HG02870 (cell line): ENCODE measurements around the gene CUL2.
"Not testable (repeated sequence)": the region's sequence is repeated elsewhere in the genome, so short reads cannot be mapped to it uniquely, and the experiment has no call there.

Experiments used
- ATAC-seq: cut with Tn5 transposase; IDR thresholded peaks from one replicate; pipeline ENCODE4 v1.9.1; 2021; ENCODE audit warnings: mild to moderate bottlenecking, moderate library complexity; ENCODE audit not compliant: unreplicated experiment

The CUL2 gene

DNA sequence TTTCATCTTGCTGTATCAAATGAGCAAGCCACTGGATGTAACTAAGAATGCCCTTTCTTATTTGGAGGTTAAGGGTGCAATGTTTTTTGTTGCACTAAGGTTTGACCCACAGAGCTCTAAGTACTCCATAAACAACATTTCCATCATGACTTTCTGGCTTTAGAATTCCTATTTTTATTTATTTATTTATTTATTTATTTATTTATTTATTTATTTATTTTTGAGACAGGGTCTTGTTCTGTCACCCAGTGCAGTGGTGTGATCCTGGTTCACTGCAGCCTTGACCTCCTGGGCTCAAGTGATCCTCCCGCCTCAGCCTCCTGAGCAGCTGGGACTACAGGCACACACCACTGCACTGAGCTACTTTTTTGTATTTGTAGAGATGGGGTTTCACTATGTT lies 9.9 kb downstream of the CUL2 start:
- not testable (repeated sequence) for ATAC-seq

DNA sequence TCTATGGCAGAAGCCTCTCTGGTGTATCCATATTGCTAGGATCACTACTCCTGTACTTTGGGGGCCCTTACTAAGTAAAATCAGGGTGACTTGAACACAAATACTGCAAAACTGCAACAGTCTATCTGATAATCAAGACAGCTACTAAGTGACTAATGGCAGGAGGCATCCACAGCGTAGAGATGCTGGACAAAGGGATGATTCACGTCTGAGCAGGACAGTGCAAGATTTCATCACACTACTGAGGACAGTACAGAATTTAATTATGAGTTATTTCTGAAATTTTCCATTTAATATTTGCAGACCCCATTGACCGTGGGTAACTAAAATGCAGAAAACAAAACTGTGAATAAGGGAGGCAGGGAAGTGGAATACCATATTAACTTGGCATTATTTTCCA lies 10.4 kb downstream of the CUL2 start:
- no peak for ATAC-seq

DNA sequence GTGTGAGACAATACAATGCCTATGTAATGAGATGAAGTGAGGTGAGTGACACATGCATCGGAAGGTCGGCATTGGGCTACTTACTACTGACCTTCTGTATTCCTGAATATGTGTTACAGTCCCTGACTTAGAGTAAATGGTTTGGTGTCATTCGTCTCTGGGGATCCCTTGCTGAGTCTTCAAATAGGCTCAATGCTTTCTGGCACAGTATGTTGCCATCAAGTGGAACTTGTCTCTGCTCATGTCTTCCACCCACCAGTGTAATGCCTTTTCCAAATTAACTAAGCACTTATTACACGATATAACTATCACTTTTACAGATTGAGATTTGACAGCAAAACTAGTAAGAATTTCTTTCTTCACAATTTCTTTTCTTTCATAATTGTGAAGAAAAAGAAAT lies 10.9 kb downstream of the CUL2 start:
- ATAC-seq, result no peak

DNA sequence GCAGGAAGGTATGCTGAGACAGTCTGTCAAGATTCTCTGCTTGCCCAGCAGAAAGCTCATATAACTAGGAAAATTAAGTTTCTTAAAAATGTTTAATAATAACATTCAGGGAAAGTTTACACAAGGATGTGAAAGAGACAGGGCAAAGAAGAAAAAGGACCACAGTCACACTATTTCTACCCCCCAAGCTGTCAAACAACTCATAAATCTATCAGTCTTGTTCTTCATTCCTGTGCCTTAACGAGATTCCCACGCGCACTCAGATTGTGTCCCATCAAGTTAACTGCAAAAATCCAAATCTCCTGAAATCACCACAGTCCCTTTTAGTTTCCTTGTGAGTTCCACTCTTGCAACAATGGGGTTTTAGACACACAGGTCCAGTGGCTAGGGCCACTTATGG lies 14.9 kb downstream of the CUL2 start:
- no peak for ATAC-seq

DNA sequence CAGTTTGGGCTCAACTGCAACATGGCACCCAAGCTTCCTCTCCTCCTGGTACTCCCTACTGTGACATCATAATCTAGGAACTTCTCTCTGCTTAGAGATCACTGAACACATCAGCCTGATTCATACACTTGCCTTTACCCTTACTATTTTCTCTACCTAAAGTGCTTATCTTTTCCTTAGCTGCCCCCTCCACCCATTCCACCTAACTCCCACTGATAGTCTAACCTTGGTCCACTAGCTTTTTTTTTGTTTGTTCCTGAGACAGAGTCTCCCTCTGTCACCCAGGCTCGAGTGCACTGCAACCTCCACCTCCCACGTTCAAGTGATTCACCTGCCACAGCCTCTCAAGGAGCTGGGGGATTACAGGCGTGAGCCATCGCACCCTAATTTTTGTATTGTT lies 15.9 kb downstream of the CUL2 start:
- ATAC-seq, result no peak

DNA sequence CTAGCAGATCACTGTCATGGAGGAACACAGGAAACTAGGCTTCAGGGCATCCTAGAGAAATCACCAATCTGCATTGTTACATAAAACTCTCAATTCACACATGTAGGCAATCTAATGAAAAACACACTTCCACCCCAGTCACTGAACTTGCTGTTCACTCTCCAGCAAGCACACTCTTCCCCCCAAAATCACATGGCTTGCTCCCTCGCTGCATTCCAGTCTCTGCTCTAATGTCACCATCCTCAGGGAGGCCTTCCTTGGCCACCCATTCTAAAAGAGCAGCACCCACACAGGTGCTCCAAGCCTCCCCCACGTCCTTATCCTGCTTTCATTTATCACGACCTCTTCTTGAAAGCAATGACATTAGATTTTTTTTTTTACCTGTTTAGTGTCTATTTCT lies 19.6 kb downstream of the CUL2 start:
- no peak for ATAC-seq

DNA sequence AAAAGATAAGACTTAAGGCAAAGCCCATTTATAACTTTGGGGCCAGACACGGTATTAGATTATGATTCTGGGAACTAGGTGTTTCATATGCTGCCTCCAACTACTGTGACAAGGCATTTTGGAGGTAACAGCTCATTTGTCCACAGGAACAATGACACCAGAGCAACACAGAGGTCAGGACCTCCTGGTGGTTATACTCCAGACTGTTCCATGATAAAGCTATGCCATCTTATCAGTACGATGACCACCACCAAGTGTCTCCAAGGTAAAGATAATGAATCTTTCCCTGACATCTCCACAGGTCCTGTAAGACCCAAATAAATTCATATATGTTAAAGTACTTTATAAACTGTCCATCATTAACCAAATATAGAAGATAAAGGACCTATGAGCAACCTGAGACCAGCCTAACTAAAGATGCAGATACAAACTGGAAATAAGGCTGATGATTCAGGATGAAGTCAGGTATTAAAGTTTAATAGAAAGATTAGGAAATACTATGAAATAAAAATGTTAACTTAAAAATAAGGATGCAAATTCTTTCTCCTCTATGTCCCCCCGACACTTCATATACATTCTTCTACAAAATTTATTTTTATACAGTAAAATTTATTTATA lies 26.2 kb downstream of the CUL2 start:
- ATAC-seq, result no peak

DNA sequence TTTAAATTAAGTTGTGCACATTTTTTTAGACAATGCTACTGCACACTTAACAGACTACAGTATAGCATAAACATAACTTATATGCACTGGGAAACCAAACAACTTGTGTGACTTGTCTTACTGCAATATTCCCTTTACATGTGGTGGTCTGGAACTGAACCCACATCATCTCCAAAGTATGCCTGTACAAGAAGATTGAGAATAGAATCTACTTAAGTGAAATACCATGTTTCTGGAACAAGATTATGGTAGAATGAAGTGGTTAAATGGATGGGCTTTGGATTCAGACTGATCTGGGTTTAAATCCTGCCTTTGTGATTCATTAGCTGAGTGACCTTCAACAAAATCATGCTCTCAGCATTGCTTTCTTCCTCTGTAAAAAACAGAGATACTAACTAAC lies 30.7 kb downstream of the CUL2 start:
- no peak for ATAC-seq

DNA sequence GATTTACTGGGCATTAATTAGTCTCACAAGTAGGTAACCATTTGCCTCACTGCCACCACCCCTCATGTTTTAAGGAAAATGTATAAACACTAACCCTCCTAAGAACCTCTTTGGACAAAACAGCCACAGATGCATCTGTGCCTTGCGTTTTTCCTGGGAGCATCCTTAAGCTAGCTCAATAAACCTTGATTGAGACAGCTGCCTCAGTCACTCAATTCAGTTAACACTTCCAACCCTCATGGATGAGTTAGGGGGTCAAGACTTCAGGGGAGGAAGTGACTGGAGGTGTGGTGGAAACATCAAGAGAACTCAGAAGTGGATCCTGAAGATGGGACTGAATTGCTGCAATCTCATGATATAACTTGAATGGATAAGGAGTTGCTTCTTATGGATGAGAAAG lies 31.5 kb downstream of the CUL2 start:
- ATAC-seq, result no peak

DNA sequence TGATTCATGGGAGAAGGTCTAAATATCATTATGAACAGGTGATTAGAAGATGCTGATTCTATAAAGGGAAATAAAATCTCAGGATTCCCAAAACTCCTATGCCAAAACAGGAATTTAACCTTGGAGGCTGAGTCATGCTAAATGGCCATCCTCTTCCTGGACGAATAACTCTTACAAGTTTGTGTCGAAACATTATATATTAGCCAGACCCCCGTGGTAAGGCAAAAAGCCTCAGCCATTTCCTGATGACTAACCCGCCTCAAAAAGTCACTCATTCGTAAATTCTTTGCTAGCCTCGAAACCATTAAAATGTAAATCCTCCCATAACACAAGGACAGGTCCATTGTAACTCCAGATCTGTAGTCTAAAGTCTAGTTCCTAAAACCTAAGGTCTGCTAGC lies 32.0 kb downstream of the CUL2 start:
- no peak for ATAC-seq

DNA sequence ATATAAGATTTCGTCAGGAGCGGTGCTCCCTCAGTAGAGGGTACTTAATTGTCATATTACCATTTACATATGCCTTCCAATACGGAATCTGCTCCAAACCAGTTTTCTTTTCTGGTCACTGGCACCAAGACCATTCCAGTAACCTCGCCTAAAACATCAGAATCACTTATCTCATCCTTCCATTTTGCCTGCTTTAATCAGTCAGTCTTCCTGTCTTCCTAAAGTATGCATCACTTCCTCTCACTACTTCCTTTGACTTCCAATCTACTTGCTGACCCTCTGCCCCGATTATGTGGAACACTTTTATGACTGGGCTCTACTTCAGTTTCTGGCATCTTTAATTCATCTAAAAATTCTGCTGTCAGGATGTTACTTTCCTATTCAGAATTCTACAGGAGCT lies 33.5 kb downstream of the CUL2 start:
- no peak for ATAC-seq

DNA sequence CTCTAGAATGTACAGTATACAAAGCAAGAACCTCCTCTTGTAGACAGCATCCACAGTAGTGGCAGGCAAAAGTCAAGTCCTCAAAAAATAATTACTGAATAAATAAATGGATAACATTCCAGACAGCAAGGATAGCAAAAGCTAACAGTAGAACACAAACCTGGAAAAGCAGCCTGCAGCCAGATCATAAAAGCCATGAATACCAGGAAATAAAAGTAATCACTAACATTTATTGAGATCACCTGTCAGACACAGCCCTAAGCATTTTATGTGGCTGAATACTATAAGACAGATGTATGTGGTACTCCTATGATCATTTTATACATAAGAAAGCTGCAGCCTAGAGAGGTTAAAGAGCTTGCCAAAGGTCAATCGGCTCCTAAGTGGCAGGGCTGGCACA lies 34.0 kb downstream of the CUL2 start:
- ATAC-seq, result no peak

DNA sequence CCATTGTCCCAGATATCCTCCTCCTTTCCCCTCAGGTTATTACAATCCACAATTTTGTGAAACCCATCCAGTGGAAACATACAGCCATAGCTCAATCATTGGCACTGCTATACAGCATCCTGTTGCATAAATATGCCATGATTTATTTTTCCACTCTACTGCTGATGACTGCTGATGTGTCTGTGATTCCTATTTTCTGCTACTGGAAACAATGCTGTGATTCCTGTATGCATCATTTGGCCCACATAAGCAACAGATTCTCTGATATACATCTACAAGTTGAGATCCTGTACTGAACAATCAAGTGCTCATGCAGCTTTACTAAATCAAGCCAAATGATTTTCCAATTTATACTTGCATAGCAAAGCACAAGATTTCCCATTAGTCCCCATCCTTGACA lies 39.6 kb downstream of the CUL2 start:
- ATAC-seq, result no peak

DNA sequence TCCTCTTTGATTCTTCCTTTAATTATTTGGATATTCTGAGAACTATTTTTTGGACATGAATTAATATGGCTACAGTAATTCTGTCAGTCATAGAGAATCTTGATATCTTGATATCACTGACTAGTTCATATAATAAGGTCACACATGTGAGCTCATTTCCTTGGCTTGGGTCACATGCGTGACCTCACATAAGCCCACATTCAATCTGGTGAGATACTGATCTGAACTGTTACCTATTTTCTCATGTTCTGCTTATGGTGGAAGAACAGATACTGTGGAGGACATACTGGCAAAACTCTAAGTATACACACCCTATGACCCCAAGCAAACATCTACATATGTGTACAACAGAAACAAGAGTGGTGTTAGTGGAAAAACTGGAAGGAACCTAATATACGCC lies 44.1 kb downstream of the CUL2 start:
- no peak for ATAC-seq

DNA sequence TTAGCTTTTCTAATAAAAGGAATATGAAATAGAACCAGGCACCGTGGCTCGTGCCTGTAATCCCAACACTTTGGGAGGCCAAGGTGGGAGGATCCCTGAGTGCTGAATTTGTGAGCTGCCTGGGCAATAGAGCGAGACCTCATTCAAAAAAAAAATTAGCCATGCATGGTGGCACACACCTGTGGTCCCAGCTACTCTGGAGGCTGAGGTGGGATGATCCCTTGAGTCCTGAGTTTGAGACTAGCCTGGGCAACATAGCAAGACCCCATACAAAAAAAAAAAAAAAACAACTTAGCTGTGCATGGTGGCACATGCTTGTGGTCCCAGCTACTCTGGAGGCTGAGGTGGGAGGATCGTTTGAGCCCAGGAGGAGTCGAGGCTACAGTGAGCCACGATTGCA lies 44.9 kb downstream of the CUL2 start:
- ATAC-seq, result not testable (repeated sequence)

DNA sequence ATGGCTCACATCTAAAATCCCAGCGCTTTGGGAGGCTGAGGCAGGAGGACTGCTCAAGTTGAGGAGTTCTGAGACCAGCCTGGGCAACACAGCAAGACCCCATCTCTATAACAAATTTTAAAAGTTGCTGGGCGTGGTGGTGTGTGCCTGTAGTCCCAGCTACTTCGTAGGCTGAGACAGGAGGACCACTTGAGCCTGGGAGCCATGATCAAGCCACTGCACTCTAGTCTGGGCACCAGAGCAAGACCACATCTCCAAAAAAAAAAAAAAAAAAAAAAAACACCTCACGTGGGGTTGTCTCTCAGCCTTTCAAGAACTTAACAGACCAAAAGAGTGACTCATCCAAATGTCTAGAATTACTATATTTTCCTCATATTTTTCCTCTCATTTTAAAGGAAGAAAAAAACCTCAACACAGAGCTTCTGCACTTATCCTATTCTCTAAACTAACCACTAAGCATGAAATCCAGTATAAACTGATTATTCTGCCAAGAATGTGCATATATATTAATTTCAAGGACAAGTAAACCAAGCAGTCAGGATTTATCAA lies 46.3 kb downstream of the CUL2 start:
- no peak for ATAC-seq

DNA sequence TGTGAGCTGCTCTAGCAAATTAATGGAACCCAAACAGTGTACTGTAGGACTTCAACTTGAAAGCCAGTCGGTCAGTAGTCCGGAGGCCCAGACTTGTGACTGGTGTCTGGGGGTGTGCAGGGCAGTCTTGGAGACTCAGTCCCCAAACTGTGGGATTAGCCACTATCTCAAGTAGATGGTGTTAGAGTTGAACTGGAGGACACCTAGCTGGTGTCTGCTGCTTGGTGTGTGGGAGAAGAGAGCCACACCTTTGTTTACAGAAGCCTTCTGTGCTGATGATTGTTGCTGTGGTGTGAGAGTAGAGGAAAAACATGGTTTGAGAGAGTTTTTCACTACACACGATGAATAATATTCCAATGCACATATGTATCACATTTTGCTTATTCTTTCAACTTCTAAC lies 47.4 kb downstream of the CUL2 start:
- no peak for ATAC-seq

DNA sequence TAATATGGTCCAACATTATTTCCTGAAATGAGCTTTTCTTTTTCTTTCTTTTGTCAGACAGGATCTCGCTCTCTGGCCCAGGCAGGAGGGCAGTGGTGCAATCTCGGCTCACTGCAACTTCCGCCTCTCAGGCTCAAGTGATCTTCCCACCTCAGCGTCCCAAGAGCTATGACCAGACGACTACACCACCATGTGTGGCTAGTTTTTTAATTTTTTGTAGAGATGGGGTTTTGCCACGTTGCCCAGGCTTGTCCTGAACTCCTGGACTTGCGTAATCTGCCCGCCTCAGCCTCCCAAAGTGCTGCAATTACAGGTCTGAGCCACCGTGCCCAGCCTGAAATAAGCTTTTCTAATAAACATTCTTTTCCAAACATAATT lies 48.6 kb downstream of the CUL2 start:
- no peak for ATAC-seq

DNA sequence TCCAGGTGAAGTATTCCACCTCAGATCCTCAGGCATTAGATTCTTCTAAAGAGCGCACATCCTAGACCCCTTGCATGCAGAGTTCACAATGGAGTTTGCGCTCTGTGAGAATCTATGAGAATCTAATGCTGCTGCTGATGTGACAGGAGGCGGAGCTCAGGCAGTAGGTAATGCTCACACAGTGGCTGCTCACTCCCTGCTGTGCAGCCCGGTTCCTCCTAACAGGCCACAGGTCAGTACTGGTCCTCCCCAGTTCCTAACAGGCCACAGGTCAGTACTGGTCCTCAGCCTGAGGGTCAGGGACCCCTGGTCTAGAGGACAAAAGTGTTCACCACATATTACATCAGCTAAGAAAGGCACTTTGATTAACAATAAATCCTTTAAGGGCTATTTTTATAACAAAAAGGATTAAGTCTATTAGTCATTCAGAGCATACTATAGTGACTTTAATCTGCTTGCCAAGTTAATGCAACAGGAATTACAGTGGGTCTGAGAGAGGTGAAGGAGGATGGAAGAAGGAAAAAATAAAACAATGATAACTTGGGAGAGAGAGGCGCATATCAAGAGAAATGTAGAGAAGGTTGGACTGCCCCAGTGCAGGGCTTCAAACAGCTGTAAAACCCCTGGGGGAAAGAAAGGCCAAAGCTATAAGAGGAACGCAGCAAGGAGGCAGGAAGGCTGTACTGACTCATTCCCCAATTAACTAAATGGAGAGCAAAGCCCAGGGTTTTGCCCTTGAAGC lies 49.2 kb downstream of the CUL2 start:
- peak; percentile 50 for ATAC-seq

DNA sequence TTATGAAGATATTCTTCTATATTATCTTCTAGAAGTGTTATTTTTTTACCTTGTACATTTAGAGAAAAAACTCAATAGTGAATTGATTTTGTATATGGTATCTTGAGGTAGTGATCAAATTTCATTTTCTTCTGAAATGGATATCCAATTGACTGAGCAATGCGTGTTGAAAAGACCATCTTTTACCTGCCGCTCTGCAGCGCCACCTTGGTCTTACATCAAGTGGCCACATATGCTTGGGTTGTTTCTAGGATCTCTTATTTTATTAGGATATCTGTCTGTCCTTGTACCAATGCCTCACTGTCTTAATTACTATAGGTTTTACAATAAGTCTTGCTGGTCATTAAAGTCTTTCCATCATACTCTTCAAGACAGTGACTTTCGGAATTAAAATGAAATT lies 53.0 kb downstream of the CUL2 start:
- no peak for ATAC-seq

DNA sequence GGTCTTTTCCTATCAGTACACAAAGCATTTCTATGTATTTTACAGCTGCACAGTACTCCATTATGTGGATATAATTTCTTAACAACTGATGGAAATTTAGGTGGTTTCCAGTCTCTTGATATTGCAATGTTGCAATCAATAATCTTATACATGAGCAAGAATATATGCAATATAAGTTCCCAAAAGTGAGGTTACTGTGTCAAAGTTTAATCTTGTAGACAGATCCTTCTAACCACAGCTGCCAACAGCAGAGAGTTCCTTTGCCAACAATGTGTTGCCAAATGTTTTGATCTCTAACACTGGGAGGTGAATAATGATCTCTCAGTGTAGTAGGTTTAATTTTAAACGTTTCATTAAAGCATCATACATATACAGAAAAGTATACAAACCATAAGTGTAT lies 54.5 kb downstream of the CUL2 start:
- ATAC-seq, result no peak

DNA sequence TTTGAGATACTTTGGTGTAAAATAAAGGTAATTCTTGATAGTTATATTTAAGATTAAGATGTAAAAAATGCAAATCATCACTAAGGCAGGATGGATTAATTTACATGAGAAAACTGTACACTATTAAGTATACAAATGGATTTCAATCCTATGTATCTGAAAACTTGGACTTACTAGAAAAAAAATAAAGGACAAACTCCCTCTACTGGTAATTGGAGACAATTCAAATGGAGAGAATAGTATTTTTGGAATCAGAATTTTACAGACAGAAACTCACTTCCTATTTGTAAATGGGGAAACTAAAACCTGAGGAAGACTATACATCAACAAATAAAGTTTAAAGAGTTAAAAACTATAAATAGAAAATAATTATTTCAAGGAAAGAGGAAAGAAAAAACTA lies 62.6 kb downstream of the CUL2 start:
- no peak for ATAC-seq

DNA sequence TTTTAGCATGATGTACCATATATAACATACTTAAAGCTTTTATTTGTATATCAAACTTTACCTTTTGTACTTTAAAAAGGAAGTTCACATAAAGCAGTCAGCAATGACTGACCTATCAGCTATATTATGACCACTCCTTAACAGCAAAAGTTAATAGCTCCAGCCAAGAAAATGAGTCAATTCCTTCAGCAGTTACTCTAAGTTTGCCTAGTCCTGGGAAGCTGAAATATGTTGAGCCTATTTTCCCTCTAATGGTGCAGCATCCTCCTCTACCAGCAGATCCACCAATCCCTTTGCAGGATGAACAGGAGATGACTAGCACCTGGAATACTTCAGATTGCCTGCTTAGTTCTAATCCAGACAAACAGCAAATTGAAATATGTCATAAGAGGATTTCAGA lies 64.2 kb downstream of the CUL2 start:
- no peak for ATAC-seq
